ENCODE measurements around the gene TWF2.

- TF ChIP-seq CTCF (IDR thresholded peaks at IDR 0.05; ENCODE audit: insufficient read depth, low read length, poor library complexity, severe bottlenecking) (no peak), EZH2phosphoT487 (conservative IDR thresholded peaks at IDR 0.05; ENCODE audit: low read length) (no peak)
Measured at GRCh38 chr3:52184690-52185089, 54.3 kb downstream of the TWF2 start.
